ENCODE results near the gene NUP42.
A peak's percentile ranks its signal among the peaks of the same experiment; 100 is the strongest.
"Not testable (repeated sequence)": the region's sequence is repeated elsewhere in the genome, so short reads cannot be mapped to it uniquely, and the experiment has no call there.

The NUP42 gene

GRCh38 chr7:23205577-23205908 is 23.7 kb downstream of the NUP42 start:
- DNase-seq: no peak

- DNase-seq: peak; percentile 31
These were observed 24.3 kb downstream of the NUP42 start for GRCh38 chr7:23205909-23206767.

GRCh38 chr7:23207021-23207420 is 25.2 kb downstream of the NUP42 start:
- DNase-seq: no peak

GRCh38 chr7:23207884-23208283 is 26.0 kb downstream of the NUP42 start:
- DNase-seq: no peak

GRCh38 chr7:23208316-23208715 is 26.5 kb downstream of the NUP42 start:
- no peak for DNase-seq

- no peak for DNase-seq
These were observed 28.7 kb downstream of the NUP42 start for GRCh38 chr7:23210506-23210905.

GRCh38 chr7:23211589-23211988 is 29.7 kb downstream of the NUP42 start:
- DNase-seq: no peak

- DNase-seq: no peak
These were observed 30.5 kb downstream of the NUP42 start for GRCh38 chr7:23212395-23212794.

- DNase-seq: no peak
These were observed 31.0 kb downstream of the NUP42 start for GRCh38 chr7:23212841-23213240.

GRCh38 chr7:23213755-23214154 is 31.9 kb downstream of the NUP42 start:
- no peak for DNase-seq

GRCh38 chr7:23214423-23214822 is 32.6 kb downstream of the NUP42 start:
- no peak for DNase-seq

- DNase-seq: no peak
These were observed 33.1 kb downstream of the NUP42 start for GRCh38 chr7:23214938-23215337.

GRCh38 chr7:23216021-23216420 is 34.2 kb downstream of the NUP42 start:
- DNase-seq: no peak

- DNase-seq: no peak
These were observed 36.3 kb downstream of the NUP42 start for GRCh38 chr7:23218196-23218595.

GRCh38 chr7:23220690-23221305 is 39.0 kb downstream of the NUP42 start:
- DNase-seq: no peak

GRCh38 chr7:23222439-23223030 is 40.7 kb downstream of the NUP42 start:
- DNase-seq: no peak

- not testable (repeated sequence) for DNase-seq
These were observed 42.5 kb downstream of the NUP42 start for GRCh38 chr7:23224364-23224763.

- DNase-seq: no peak
These were observed 45.1 kb downstream of the NUP42 start for GRCh38 chr7:23226844-23227450.

GRCh38 chr7:23228412-23228811 is 46.6 kb downstream of the NUP42 start:
- no peak for DNase-seq

GRCh38 chr7:23230641-23231101 is 48.8 kb downstream of the NUP42 start:
- DNase-seq: no peak

- DNase-seq: no peak
These were observed 51.1 kb downstream of the NUP42 start for GRCh38 chr7:23232966-23233365.

GRCh38 chr7:23234569-23235296 is 52.9 kb downstream of the NUP42 start:
- DNase-seq: no peak

GRCh38 chr7:23235813-23236221 is 54.0 kb downstream of the NUP42 start:
- DNase-seq: peak; percentile 18
